Stimulated activated naive CD8-positive, alpha-beta T cell treated with anti-CD3 and anti-CD28 coated beads, Interleukin-15, Interleukin-2, amounts not matched to agents 100 U/mL and 50 U/mL, for 24 hours (primary cell): Measurements from ENCODE around the gene OR5I1.
"Not testable (repeated sequence)": the region's sequence is repeated elsewhere in the genome, so short reads cannot be mapped to it uniquely, and the experiment has no call there.

ENCODE experiments used
- ATAC-seq: fragments of 150-1000 bp; cut with Tn5 transposase; one replicate; pipeline ENCODE4 v1.10.0; 2021
- DNase-seq: peaks from one replicate; pipeline ENCODE4 v3.0.0; 2021

Gene OR5I1

DNA sequence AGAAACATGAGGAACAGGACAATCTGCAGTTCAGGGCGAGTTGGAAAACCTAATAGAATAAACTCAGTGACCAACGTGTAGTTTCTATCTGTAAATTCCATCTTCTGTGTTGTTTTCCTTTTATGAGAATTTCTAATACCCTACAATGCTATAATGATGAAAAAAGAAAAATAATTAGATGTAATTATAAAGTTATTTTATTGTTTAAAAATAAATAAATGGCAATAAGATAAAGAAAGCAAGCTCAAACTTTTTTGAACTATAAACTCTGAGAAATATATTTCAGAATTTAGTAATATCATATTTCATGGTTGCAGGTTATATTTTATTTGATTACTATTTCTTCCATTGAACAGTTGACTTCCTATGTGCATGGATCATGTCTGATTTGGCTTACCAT is at the start of gene OR5I1:
OR5I1 (minus strand) TSS at position 101 of the 400 bp plus-strand sequence; CDS start at position 101, 0 bp downstream.
- DNase-seq, result no peak
- ATAC-seq, result no peak

DNA sequence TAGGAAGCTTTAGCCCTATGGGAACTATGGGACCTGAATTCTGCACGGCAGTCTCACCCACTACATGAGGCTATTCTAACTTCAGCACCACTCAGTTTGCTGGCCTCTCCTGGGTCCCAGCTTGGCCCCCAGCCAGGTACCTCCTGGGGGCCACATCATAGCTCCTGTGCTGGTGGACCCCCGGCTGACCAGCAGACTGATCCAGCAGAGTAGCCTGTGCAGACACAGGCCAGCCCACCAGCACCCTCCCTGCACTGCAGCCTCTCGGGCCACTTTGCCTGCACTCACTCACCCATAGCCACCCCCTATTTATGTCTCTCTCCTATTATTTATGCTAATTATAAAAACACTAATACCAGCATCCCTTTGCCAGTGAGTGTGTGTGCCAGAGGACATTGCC is 34.7 kb upstream of the OR5I1 start:
- ATAC-seq, result no peak
- DNase-seq, result no peak

GRCh38 chr11:55969845-55970244 is 33.6 kb upstream of the OR5I1 start, which contains the start of gene OR10AG1:
TSS of gene OR10AG1 (minus strand) at chr11:55969945. CDS start at chr11:55969907, 38 bp downstream.
- DNase-seq (no peak), ATAC-seq (no peak)

DNA sequence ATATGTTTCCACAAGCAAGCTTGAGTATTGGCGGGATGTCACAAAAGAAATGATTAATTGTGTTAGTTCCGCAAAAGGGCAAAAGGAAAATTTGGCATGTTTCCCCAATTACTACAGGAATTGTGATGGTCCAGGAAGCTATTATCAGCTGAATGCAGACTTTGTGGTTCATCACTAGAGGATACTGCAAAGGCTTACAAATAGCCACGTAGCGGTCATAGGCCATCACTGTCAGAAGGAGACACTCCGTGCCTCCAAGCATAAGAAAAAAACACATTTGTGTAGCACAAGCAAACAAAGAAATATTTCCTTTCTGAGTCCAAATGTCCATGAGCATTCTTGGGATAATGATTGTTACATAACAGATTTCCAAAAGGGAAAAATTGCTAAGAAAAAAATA is 31.7 kb upstream of the OR5I1 start:
- ATAC-seq (no peak), DNase-seq (no peak)

- DNase-seq, result no peak
- ATAC-seq, result no peak
Measured at GRCh38 chr11:55966391-55966790, 30.2 kb upstream of the OR5I1 start.

DNA sequence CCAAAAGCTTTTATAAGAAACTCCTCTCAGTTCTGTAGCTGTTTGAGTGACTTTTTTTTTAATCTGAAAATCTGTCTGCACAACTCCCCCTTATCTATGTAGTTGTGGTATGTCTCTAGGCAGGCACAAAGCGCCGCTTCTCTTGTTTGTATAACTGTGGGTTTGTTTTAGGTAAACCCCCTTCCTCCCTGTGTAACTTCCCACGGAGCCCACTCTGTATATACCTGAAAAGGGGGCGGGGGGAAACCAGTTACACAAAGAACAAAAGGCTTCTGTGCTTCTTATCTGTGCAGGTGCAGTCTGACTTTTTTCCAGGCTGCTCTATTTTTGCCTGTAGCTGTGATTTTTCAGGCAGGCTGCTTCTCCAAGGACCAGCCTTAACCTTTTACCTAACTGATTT is 20.3 kb upstream of the OR5I1 start:
- no peak for ATAC-seq
- DNase-seq, result no peak

GRCh38 chr11:55949330-55949729 is 13.1 kb upstream of the OR5I1 start:
- ATAC-seq (no peak), DNase-seq (no peak)

GRCh38 chr11:55942785-55943392 is 6.7 kb upstream of the OR5I1 start:
- no peak for ATAC-seq

GRCh38 chr11:55920537-55920936 is 15.7 kb downstream of the OR5I1 start:
- no peak for ATAC-seq
- no peak for DNase-seq

More at GRCh38 chr11:55942785-55943392, 6.7 kb upstream of the OR5I1 start:
- no peak for DNase-seq

- ATAC-seq, result no peak
- DNase-seq, result no peak
Measured at GRCh38 chr11:55914482-55914881, 21.7 kb downstream of the OR5I1 start, which contains the start of gene OR5W2. TSS of gene OR5W2 (minus strand) at chr11:55914582. CDS start at chr11:55914582, 0 bp downstream.

GRCh38 chr11:55902308-55902707 is 33.9 kb downstream of the OR5I1 start:
- ATAC-seq (no peak), DNase-seq (no peak)

GRCh38 chr11:55895216-55895615 is 41.0 kb downstream of the OR5I1 start:
- no peak for DNase-seq
- no peak for ATAC-seq

DNA sequence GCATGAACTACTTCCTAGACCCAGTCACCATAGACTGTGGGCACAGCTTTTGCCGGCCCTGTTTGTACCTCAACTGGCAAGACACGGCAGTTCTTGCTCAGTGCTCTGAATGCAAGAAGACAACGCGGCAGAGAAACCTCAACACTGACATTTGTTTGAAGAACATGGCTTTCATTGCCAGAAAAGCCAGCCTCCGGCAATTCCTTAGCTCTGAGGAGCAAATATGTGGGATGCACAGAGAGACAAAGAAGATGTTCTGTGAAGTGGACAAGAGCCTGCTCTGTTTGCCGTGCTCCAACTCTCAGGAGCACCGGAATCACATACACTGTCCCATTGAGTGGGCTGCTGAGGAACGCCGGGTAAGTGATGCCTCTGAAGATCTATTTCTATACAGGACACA is 50.7 kb downstream of the OR5I1 start:
- DNase-seq, result not testable (repeated sequence)

More for the DNA sequence above, 50.7 kb downstream of the OR5I1 start:
- not testable (repeated sequence) for ATAC-seq
